ENCODE data around the gene IFT122. TPM values are rescaled to one million over a fixed set of nuclear protein-coding genes. Genes with fewer than 3 reads are reported as not detected.

The IFT122 gene
- total and polyA plus RNA-seq, 10 donors: 5.2 to 31.3 (median 18.1) TPM

DNA sequence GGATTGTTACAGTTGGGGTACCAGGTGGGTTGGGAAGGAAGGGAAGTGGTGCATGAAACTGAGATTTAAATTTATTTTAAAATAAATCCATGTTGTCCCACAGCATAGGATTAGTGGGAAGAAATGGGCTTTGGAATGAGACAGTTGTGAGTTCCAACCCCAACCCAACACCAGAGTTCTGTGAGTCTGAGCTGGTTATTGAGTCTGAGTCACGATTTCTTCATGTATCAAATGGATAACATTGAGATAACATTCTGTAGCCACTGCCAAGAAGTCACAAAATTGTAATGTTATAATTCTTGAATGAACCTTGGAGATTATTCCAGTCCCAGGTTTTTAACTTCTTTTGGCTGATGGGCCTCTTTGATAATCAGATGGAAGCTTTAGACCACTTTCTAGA lies 13.7 kb downstream of the IFT122 start:
- 79 to 100% (median 93%) methylated on average over 1 of the region's 1 CpG for WGBS, 5 donors
- Histone ChIP-seq H3K36me3 (peaks cover 0 to 58% (median 4%) of the 10 kb centered on the region in 6 donors), H3K9me3 (no peaks in the 10 kb centered on the region), H3K4me1 (peaks cover 0 to 16% (median 7%) of the 10 kb centered on the region in 6 donors), H3K27me3 (replicated peaks in 1 of 7) (no peaks in the 10 kb centered on the region), H3K27ac (no peak overlapping the region), H3K4me3 (no peak overlapping the region)
- no peak for TF ChIP-seq POLR2A (IDR thresholded peaks at IDR 0.05)
- no peak for DNase-seq
- intact Hi-C loops (cut with DNase I; ENCODE audit: low total_unique reads): no loop called here

DNA sequence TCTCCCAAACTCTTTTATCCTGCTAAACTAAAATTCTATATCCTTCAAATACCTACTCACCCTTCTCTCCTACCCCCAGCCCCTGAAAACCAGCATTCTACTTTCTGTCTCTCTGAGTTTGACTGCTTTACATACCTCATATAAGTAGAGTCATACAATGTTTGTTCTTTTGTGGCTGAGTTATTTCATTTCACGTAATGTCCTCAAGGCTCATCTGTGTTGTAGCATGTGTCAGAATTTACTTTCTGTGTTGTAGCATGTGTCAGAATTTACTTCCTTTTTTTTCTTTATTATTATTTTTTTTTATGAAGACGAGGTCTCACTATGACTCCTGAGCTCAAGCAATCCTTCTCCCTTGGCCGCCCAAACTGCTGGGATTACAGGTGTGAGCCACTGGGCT lies 20.1 kb downstream of the IFT122 start:
- intact Hi-C loops (cut with DNase I; ENCODE audit: low total_unique reads): no loop called here
- WGBS, 5 donors: 83 to 95% (median 90%) methylated on average over 3 of the region's 3 CpGs
- DNase-seq: no peak

GRCh38 chr3:129460572-129460971 lies 20.5 kb downstream of the IFT122 start:
- 91 to 98% (median 94%) methylated on average over 2 of the region's 2 CpGs for WGBS, 5 donors
- no peaks in the 10 kb centered on the region for H3K9me3 ChIP-seq
- H3K36me3 ChIP-seq: peaks cover 0 to 50% (median 0%) of the 10 kb centered on the region in 6 donors
- H3K27ac ChIP-seq: no peak overlapping the region
- no peaks in the 10 kb centered on the region for H3K4me1 ChIP-seq
- TF ChIP-seq POLR2A (IDR thresholded peaks at IDR 0.05) (no peak), POLR2AphosphoS5 (IDR thresholded peaks at IDR 0.05) (no peak)
- TF ChIP-seq, protein P1, sequence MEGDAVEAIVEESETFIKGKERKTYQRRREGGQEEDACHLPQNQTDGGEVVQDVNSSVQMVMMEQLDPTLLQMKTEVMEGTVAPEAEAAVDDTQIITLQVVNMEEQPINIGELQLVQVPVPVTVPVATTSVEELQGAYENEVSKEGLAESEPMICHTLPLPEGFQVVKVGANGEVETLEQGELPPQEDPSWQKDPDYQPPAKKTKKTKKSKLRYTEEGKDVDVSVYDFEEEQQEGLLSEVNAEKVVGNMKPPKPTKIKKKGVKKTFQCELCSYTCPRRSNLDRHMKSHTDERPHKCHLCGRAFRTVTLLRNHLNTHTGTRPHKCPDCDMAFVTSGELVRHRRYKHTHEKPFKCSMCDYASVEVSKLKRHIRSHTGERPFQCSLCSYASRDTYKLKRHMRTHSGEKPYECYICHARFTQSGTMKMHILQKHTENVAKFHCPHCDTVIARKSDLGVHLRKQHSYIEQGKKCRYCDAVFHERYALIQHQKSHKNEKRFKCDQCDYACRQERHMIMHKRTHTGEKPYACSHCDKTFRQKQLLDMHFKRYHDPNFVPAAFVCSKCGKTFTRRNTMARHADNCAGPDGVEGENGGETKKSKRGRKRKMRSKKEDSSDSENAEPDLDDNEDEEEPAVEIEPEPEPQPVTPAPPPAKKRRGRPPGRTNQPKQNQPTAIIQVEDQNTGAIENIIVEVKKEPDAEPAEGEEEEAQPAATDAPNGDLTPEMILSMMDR (IDR thresholded peaks at IDR 0.05 in 8 of 11, conservative IDR thresholded peaks at IDR 0.05 in 3 of 11): no peak
- intact Hi-C loops (cut with DNase I; ENCODE audit: low total_unique reads): no loop called here
- no peak for DNase-seq
- no peaks in the 10 kb centered on the region for H3K27me3 ChIP-seq (replicated peaks in 1 of 7)
- no peak overlapping the region for H3K4me3 ChIP-seq

More for the DNA sequence above, 20.1 kb downstream of the IFT122 start:
- H3K9me3 ChIP-seq: no peaks in the 10 kb centered on the region
- TF ChIP-seq, protein P1 (IDR thresholded peaks at IDR 0.05 in 8 of 11, conservative IDR thresholded peaks at IDR 0.05 in 3 of 11): no peak
- TF ChIP-seq POLR2A (IDR thresholded peaks at IDR 0.05): no peak
- TF ChIP-seq POLR2AphosphoS5 (IDR thresholded peaks at IDR 0.05): no peak
- H3K27ac ChIP-seq: no peak overlapping the region
- H3K27me3 ChIP-seq (replicated peaks in 1 of 7): no peaks in the 10 kb centered on the region
- H3K4me1 ChIP-seq: no peaks in the 10 kb centered on the region
- H3K36me3 ChIP-seq: peaks cover 0 to 55% (median 0%) of the 10 kb centered on the region in 6 donors
- no peak overlapping the region for H3K4me3 ChIP-seq

GRCh38 chr3:129461022-129461421 lies 21.0 kb downstream of the IFT122 start:
- H3K36me3 ChIP-seq: peaks cover 0 to 46% (median 0%) of the 10 kb centered on the region in 6 donors
- intact Hi-C loops (cut with DNase I; ENCODE audit: low total_unique reads): no loop called here

More at GRCh38 chr3:129461022-129461421, 21.0 kb downstream of the IFT122 start:
- Histone ChIP-seq H3K4me1 (no peaks in the 10 kb centered on the region), H3K27ac (no peak overlapping the region), H3K27me3 (replicated peaks in 1 of 7) (no peaks in the 10 kb centered on the region), H3K9me3 (no peaks in the 10 kb centered on the region), H3K4me3 (no peak overlapping the region)
- DNase-seq: no peak
- WGBS, 5 donors: 82 to 100% (median 96%) methylated on average over 1 of the region's 1 CpG
- TF ChIP-seq POLR2A (IDR thresholded peaks at IDR 0.05) (no peak), POLR2AphosphoS5 (IDR thresholded peaks at IDR 0.05) (no peak)
- TF ChIP-seq, protein P1 (IDR thresholded peaks at IDR 0.05 in 8 of 11, conservative IDR thresholded peaks at IDR 0.05 in 3 of 11): no peak

All from spleen (tissue), 11 donors.